Nasal cavity respiratory epithelium epithelial cell of viscerocranial mucosa (primary cell): ENCODE results near the gene SGTB. TPM values are rescaled to one million over a fixed set of nuclear protein-coding genes. Genes with fewer than 3 reads are reported as not detected.

Source experiments
- total RNA-seq: library from RNA; depleted of rRNA; stranded (reverse); fragments of >200 nt; gene quantifications from 2 replicates; pipeline ENCODE4 v1.2.3, GENCODE V29; 2014

SGTB gene, protein sequence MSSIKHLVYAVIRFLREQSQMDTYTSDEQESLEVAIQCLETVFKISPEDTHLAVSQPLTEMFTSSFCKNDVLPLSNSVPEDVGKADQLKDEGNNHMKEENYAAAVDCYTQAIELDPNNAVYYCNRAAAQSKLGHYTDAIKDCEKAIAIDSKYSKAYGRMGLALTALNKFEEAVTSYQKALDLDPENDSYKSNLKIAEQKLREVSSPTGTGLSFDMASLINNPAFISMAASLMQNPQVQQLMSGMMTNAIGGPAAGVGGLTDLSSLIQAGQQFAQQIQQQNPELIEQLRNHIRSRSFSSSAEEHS
- 15.4 and 24.9 TPM in 2 replicates for total RNA-seq

GRCh38 chr5:65721720-65722574 is at the start of gene SGTB, which contains the start of gene NLN:
SGTB (minus strand) TSS chr5:65722109; CDS start chr5:65720807, 1,302 bp downstream.
NLN (plus strand) TSS chr5:65722205; CDS start chr5:65722374, 169 bp downstream.

DNA sequence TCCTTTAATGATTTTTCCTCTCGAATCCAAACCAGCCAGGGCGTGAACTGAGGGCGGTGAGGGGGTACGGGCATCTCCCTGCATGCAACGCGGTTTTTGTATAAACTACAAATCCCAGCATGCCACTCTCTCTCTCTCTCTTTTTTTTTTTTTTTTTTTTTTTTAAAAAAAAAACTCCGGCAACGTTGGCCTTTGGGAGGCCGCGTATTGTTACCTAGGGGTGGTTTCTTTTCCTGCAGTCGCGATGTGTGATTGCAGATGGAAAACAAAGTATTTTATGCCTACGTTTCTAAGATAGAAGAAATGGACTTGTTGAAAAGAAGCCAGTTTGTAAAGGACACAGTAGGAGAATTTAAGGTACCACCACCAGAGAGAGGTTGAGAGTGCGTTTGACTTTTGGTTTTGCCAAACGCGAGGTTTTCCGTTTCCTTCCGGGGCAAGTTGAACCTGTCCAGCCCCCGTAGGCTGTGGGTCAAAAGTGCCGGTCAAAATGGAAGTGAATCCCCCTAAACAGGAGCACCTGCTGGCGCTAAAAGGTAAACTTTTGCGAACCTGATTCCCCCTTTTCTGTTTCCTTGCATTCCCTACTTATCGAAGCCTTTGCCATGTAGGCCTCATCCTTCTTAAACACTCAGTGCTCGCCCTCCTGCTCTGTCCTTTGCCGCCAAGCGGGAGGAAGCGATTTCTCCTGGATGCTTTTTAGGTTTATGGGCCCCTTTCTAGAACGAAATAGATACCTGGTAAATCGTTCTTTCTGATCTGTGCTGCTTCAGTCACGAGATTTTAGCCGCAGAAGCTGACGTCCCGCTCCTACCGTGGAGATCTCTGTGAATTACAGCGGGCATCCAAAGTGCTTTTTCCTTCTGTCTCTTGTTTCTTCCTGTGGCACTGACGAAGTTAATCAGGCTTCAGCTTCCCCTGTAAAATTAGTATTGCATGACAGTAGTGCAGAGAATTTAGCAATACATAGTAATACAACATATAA is 97.0 kb downstream of the SGTB start, which contains the start of the genes SHLD3 and TRAPPC13:
SHLD3 (plus strand) TSS at position 457 of the 985 bp plus-strand sequence. CDS start 4,561 bp downstream, outside the sequence.
TRAPPC13 (plus strand) TSS at position 457 of the 985 bp plus-strand sequence; CDS start at position 491, 34 bp downstream.

DNA sequence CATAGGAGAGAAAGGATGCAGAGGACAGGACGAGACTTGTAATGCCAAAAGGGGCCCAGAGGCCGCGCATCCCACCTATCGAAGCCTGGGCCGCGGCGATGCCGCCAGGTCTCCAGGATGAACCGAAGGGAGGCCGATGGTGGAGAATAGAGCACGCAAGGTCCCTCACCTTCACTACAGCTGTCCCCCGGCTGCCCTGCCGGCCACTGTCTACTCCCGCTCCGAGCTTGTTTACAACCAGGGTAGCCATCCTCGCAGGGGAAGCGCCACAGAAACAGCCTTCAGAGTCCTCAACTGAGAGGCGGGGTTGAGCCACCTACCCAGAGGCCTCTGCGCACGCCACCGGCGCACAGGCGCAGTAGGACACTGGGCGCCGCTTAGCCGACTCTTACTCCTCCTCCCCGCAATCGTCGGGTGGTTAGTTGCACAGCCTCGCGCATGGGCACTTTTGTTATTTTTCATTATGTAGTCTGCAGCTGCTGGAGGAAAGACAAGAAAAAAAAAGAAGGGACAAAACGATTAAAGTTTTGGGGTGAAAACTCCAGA is 97.8 kb downstream of the SGTB start, which contains the start of gene TRIM23:
TRIM23 (minus strand) TSS at position 309 of the 546 bp plus-strand sequence; CDS start at position 250, 59 bp downstream.

Other genes with a start within 250 kb of the SGTB start
- gene ADAMTS6, start 240.2 kb downstream of the SGTB start, total RNA-seq: 12.2 and 28.7 TPM in 2 replicates
- gene CENPK, start 158.9 kb downstream of the SGTB start, total RNA-seq: 1.1 and 4.8 TPM in 2 replicates
- 27.7 and 42.1 TPM in 2 replicates for gene PPWD1, start 158.8 kb downstream of the SGTB start, total RNA-seq
- 22.3 and 28.7 TPM in 2 replicates for gene TRIM23, start 97.8 kb downstream of the SGTB start, total RNA-seq
- gene SHLD3, start 97.1 kb downstream of the SGTB start, total RNA-seq: 3.1 and 5.8 TPM in 2 replicates
- gene TRAPPC13, start 97.1 kb downstream of the SGTB start, total RNA-seq: 28.0 and 29.8 TPM in 2 replicates
- 35.5 and 52.1 TPM in 2 replicates for gene NLN, start 96 bp upstream of the SGTB start, total RNA-seq
- 93.3 and 95.7 TPM in 2 replicates for gene ERBIN, start 204.5 kb upstream of the SGTB start, total RNA-seq